Measurements from ENCODE around the gene KCTD2. TPM values are rescaled to one million over a fixed set of nuclear protein-coding genes. Genes with fewer than 3 reads are reported as not detected.

Gene KCTD2
- total RNA-seq, 1 donor from 2014 or later: 18.7 TPM

DNA sequence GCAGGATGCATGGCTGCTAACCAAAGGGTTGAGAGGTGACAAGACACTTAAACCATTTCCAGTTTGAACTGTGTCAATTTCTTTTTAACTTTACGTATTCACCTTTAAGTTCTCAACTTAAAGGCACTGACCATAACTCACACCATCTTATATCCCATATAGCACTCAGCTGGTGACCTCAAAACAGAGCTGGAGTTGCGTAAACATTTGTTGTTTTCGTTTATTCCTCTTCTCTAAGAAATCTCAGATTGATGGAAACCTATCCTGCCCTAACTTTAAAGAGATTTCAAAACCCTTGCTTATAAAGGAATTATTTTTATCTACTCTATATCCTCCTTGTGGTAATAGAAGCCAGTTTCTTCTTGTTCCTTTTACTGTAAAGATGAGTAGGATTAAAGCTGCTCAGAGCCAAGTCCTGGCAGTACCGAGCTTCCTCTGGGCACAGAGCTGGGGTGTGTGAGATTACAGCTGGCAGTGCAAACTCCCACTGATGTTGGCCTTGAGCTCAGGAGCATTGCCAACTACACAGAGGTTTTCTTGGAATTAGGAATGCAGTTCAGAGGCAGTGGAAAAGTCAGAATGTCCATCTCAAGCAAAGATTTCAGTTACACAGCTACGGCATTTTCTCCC lies 1.3 kb downstream of the KCTD2 start:
- Mint-ChIP-seq H3K36me3 (ENCODE audit: low read depth) (peaks cover 22% of the 10 kb centered on the region), H3K4me3 (peak overlapping the region; percentile 98), H3K27ac (peak overlapping the region; percentile 86), H3K4me1 (peaks cover 29% of the 10 kb centered on the region), H3K9me3 (no peaks in the 10 kb centered on the region), H3K27me3 (no peaks in the 10 kb centered on the region)
- no peak for DNase-seq
- intact Hi-C loops (cut with micrococcal nuclease): no loop called here

DNA sequence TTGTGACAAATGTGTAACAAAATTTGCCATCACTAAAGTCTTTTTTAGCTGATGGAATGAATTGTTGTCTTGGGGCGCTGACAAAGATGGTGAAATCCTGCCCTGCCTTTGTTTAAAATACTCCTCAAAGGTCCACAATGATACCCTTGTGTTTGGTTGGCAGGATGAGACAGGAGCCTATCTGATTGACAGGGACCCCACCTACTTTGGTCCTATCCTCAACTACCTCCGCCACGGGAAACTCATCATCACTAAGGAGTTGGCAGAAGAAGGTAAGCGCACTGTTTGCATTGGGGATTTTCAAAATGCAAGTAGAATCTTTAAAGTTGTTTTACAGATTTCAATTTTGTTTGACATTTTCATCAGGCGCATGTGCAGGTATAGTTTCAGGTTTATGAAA lies 2.0 kb downstream of the KCTD2 start:
- Mint-ChIP-seq H3K36me3 (ENCODE audit: low read depth) (peaks cover 25% of the 10 kb centered on the region), H3K4me1 (peaks cover 29% of the 10 kb centered on the region), H3K9me3 (no peaks in the 10 kb centered on the region), H3K27me3 (no peaks in the 10 kb centered on the region), H3K4me3 (no peak overlapping the region), H3K27ac (no peak overlapping the region)
- no peak for DNase-seq
- intact Hi-C loops (cut with micrococcal nuclease): no loop called here

DNA sequence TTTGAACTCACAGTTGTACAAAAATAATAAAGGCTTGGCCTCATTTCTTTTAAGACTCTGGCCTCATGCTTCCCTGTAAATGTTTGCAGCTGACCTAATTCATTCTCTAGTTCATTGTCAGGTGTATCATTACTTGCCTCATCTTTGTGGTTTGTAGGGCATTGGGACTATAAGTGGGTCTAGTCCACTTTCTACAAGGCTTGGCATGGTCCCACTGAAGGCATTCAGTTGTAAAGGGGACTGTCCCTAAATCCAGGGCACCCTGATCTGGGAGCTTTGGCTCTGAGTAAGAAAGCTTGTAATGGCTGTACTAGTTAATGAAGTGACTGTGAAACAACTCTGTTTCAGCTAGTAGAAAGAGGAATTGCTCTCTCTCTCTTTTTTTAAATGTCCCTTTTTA lies 2.7 kb downstream of the KCTD2 start:
- Mint-ChIP-seq H3K4me3 (no peak overlapping the region), H3K36me3 (ENCODE audit: low read depth) (peaks cover 28% of the 10 kb centered on the region), H3K9me3 (no peaks in the 10 kb centered on the region), H3K27ac (no peak overlapping the region), H3K27me3 (no peaks in the 10 kb centered on the region), H3K4me1 (peaks cover 29% of the 10 kb centered on the region)
- DNase-seq: no peak
- intact Hi-C loops (cut with micrococcal nuclease): no loop called here

DNA sequence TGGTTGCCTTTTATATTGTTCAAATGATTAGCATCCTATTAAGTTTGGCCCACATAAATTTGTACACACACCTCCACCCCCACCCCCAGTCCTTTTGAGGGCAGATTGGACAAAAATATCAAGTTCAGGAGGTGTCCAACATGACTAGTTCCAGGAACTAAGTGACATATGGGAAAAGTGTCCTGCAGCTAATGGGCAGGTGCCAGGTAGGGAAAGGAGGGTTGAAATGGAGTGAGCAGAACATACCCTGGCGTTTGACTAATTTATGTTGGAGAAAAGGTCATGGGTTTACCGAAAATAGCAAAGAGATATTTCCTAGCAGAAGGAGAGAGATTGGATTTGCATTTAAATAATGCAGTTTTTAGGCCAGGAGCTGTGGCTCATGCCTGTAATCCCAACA lies 4.9 kb downstream of the KCTD2 start:
- intact Hi-C loops (cut with micrococcal nuclease): no loop called here
- Mint-ChIP-seq H3K36me3 (ENCODE audit: low read depth) (peaks cover 36% of the 10 kb centered on the region), H3K9me3 (no peaks in the 10 kb centered on the region), H3K4me3 (no peak overlapping the region), H3K27ac (no peak overlapping the region), H3K4me1 (peaks cover 25% of the 10 kb centered on the region), H3K27me3 (no peaks in the 10 kb centered on the region)
- no peak for DNase-seq

DNA sequence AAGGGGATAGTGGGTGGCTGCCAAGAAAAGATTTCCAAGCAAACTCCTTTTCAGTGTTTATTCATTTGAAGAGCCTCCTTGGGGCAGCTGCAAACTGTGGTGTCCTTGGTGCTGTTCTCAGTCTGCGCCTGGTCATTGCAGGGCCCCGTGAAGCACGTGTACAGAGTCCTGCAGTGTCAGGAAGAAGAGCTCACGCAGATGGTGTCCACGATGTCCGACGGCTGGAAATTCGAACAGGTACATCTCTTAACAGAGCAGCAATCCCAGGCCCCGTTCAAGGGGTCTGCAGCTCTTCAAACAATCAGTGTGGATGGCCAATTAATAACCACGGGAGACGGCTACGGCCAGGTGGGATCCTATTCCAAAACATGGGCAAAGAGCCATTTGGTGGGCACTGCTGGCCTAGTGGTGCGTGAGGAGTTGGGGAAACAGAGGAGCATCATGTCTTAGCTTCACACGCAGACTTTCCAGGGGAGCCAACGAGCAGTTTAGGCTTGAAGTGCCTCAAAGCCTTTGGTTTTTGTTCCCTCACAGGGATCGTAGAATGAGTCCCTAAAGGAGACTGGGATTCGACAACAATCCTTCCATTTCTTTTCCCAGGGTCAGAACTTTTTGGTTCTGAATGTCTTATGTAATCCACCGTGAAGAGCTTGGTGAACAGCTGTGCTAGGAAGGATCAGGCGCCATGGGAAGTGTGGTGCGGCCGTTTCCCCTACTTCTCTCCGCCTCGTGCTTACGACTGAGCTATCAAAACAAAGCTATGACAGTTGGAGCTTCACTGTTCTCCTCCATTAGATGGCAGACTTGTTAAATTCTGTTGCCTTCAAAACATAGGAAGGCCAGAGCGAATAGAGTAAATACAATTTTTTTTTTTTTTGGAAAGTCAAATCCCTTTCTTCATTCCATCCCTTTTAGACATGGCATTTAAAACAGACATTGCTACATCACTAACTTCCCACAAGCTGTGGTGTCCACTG lies 12.6 kb downstream of the KCTD2 start:
- Mint-ChIP-seq H3K27me3 (no peaks in the 10 kb centered on the region), H3K27ac (peak overlapping the region; percentile 65), H3K36me3 (ENCODE audit: low read depth) (peaks cover 44% of the 10 kb centered on the region), H3K9me3 (no peaks in the 10 kb centered on the region), H3K4me3 (no peak overlapping the region), H3K4me1 (peaks cover 9% of the 10 kb centered on the region)
- DNase-seq: no peak
- intact Hi-C loops (cut with micrococcal nuclease): no loop called here

DNA sequence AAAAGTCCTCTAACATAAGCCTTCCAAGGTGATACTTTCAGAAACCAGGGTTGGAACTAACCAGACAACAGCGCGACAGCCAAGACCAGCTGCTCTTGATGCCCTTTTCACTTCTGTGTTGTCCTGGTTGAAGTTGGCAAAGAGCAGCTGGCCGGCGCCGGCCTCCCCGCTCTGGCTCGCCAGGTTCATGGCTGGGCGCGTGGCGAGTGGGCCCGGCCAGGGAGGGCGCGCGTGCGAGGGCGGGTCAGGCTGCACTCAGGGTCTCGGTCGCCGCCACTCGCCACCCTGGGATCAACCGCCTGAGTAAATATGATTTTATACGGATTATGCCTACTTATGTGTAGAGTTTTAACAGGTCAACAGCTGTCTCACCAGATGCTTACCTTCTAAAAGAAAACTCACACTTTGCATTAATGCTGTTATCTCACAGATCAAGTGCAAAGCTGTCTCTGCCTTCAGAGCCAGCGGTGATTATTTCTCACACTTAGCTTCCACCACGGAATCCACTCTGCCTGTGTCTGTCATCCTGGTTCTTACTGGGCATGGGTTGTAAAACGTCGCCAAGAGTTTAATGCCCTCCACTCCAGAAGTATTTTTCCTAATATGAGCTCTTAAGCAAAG lies 13.5 kb downstream of the KCTD2 start:
- no peaks in the 10 kb centered on the region for H3K27me3 Mint-ChIP-seq
- intact Hi-C loops (cut with micrococcal nuclease): no loop called here
- H3K9me3 Mint-ChIP-seq: no peaks in the 10 kb centered on the region
- H3K4me3 Mint-ChIP-seq: no peak overlapping the region
- H3K4me1 Mint-ChIP-seq: peaks cover 16% of the 10 kb centered on the region
- DNase-seq: no peak
- H3K36me3 Mint-ChIP-seq (ENCODE audit: low read depth): peaks cover 45% of the 10 kb centered on the region
- no peak overlapping the region for H3K27ac Mint-ChIP-seq

DNA sequence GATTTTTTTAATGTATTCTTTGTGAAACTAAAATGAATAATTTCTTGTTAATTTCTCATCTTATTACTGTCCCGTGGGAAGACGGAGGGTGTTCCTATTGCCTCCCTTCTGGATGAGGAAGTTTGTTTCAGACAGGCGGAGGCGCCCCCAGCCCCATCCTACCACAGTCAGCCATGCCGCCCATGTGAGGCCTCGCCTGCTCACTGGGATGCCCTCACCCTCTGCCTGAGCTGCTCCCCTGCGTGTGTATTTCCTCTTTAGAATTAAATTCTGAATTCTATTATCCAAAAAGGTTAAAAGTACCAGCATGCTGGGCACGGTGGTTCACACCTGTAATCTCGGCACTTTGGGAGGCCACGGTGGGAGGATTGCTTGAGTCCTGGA lies 14.0 kb downstream of the KCTD2 start:
- intact Hi-C loops (cut with micrococcal nuclease): no loop called here
- Mint-ChIP-seq H3K36me3 (ENCODE audit: low read depth) (peaks cover 43% of the 10 kb centered on the region), H3K9me3 (no peaks in the 10 kb centered on the region), H3K27ac (no peak overlapping the region), H3K4me3 (no peak overlapping the region), H3K4me1 (peaks cover 19% of the 10 kb centered on the region), H3K27me3 (no peaks in the 10 kb centered on the region)
- no peak for DNase-seq

DNA sequence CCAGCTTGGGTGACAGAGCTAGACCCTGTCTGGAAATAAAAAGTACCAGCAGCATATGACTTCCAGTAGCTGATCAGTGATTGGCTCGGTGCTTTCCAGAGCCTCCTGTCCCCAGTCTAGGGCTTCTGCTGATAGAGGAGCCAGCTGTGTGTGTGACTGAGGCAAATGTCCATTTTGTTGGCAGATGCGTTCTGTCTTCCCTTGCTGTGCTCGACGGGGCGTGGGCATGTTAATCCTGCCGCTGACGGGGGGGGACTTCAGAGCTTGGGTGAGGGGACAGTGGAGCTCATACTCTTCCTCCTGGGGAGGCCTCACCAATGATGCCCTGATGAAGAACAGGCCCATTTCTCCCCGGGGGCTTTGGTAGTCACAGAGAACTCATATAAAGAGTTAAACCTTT lies 14.6 kb downstream of the KCTD2 start:
- H3K9me3 Mint-ChIP-seq: no peaks in the 10 kb centered on the region
- H3K4me1 Mint-ChIP-seq: peaks cover 19% of the 10 kb centered on the region
- H3K27me3 Mint-ChIP-seq: no peaks in the 10 kb centered on the region
- intact Hi-C loops (cut with micrococcal nuclease): no loop called here
- no peak overlapping the region for H3K4me3 Mint-ChIP-seq
- no peak overlapping the region for H3K27ac Mint-ChIP-seq
- no peak for DNase-seq
- peaks cover 38% of the 10 kb centered on the region for H3K36me3 Mint-ChIP-seq (ENCODE audit: low read depth)

DNA sequence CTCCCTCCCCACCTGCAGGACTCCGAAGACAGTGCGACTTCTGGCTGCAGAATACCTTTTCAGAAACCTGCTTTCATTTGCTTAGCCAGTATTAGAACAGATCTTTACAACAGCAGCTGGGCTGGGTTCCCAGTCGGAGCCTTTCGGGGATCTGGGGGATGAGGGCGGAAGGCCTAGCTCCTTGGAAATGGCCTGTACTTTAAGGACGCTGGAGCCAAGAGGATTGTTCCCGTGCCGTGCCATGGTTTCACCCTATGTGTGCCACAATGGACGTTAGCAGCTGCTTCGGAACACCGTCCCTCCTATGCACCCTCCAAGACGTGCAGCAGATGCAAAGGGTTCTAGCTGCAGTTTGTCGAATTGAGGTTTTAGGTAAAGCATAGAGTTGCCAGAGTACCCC lies 16.2 kb downstream of the KCTD2 start:
- Mint-ChIP-seq H3K4me3 (no peak overlapping the region), H3K9me3 (no peaks in the 10 kb centered on the region), H3K36me3 (ENCODE audit: low read depth) (peaks cover 37% of the 10 kb centered on the region), H3K4me1 (peaks cover 25% of the 10 kb centered on the region), H3K27me3 (no peaks in the 10 kb centered on the region), H3K27ac (no peak overlapping the region)
- intact Hi-C loops (cut with micrococcal nuclease): no loop called here
- DNase-seq: no peak

DNA sequence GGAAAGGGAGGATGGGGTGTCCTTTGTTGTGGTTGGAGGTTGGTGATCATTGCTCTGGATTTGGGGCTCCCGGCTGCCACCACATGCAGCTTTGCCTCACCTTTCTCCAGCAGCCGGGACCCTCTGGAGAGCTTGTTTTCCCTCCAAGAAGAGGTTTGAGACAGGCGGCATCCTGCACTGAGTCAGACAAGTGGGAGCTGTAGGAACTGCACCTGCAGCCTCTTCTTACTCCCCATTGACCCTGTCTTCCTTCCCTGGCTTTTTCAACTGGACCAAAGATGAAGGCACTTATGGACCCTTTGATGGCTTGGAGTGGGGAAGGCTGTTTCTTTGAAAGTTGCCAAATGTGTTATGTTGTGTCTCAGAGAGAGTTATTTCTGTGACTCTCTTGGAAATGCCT lies 16.6 kb downstream of the KCTD2 start:
- no peaks in the 10 kb centered on the region for H3K27me3 Mint-ChIP-seq
- H3K36me3 Mint-ChIP-seq (ENCODE audit: low read depth): peaks cover 37% of the 10 kb centered on the region
- H3K4me3 Mint-ChIP-seq: no peak overlapping the region
- H3K9me3 Mint-ChIP-seq: no peaks in the 10 kb centered on the region
- intact Hi-C loops (cut with micrococcal nuclease): no loop called here
- peaks cover 26% of the 10 kb centered on the region for H3K4me1 Mint-ChIP-seq
- H3K27ac Mint-ChIP-seq: no peak overlapping the region
- DNase-seq: no peak

DNA sequence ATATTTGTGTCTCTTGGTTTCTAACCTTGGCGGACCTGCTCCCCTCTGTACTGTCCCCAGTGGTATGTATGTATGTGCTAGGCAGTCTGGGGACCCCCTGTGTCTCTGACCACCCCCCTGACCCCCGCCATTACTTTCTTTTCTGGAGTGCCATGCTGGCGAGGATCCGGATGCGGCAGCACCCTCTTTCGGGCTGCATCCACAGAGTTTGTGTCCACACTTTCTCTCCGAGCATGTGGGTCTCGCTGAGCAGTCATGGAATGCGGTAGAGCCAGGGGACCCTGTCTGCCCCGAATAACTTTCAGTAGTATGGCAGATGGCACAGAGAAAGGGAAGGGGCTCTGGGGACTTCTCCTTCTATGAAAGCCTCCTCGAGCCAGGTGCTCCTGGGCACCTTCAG lies 17.0 kb downstream of the KCTD2 start:
- Mint-ChIP-seq H3K4me1 (peaks cover 29% of the 10 kb centered on the region), H3K27me3 (no peaks in the 10 kb centered on the region), H3K4me3 (no peak overlapping the region), H3K9me3 (no peaks in the 10 kb centered on the region), H3K27ac (no peak overlapping the region), H3K36me3 (ENCODE audit: low read depth) (peaks cover 37% of the 10 kb centered on the region)
- intact Hi-C loops (cut with micrococcal nuclease): no loop called here
- DNase-seq: no peak

DNA sequence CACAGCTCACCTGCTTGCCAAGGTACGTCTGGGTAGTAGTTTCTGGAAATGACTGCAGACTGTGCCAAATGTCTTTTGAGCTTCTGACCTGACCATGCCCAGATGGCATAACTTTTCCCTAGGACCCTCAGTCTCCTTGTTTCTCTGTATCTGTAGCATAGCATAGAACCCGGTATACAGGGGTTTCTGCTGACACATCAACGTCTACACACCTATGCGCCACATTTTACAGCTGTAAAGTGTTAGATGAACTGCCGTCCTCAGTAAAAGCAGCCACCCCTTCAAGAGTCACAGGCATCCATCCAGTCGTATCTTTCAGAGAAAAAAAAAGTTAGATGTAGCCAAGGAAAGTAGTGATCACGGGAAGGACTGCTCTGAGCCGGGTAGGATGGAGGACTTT lies 17.4 kb downstream of the KCTD2 start:
- H3K27me3 Mint-ChIP-seq: no peaks in the 10 kb centered on the region
- H3K36me3 Mint-ChIP-seq (ENCODE audit: low read depth): peaks cover 37% of the 10 kb centered on the region
- intact Hi-C loops (cut with micrococcal nuclease): no loop called here
- no peak overlapping the region for H3K4me3 Mint-ChIP-seq
- no peak for DNase-seq
- H3K9me3 Mint-ChIP-seq: no peaks in the 10 kb centered on the region
- no peak overlapping the region for H3K27ac Mint-ChIP-seq
- peaks cover 29% of the 10 kb centered on the region for H3K4me1 Mint-ChIP-seq

DNA sequence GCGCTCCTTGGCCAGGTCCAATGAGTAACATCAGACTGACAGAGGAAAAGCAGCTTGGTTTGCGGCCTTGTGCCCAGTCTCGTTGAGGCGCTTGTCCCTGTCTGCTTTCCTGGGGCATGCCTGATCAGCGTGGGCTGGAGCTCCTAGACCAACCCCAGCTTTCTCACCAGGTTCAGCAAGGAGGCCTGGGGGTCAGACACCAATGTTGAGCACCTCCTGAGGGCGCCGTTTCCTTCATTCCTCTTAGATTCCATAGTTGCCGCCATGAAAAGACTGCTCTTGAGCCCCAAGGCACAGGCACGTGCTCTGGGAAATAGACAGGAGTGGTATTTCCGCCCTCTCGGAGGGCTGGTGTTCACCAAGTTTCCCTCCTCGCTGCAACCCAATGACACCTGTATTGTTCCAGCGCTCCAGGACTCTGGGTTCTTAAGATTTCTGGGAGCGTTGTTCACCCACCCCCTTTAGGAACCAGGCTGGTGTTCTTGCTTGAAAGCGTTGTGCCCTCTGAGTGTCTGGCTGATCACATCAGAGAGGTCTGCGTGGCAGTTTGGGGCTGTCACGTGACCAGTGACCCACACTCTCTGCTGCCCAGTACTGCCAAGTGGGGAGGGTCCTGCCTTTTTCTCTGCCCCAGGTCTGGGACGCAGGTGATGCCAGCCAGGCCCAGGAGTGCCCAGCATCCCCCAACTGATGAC lies 18.0 kb downstream of the KCTD2 start:
- no peak for DNase-seq
- intact Hi-C loops (cut with micrococcal nuclease): loop anchor here (5.0 kb wide), 1 partner anchor 142 kb away; the partner anchor contains the start of gene NUP85
- H3K36me3 Mint-ChIP-seq (ENCODE audit: low read depth): peaks cover 33% of the 10 kb centered on the region
- H3K9me3 Mint-ChIP-seq: no peaks in the 10 kb centered on the region
- no peak overlapping the region for H3K4me3 Mint-ChIP-seq
- H3K27ac Mint-ChIP-seq: peak overlapping the region; percentile 62
- no peaks in the 10 kb centered on the region for H3K27me3 Mint-ChIP-seq
- H3K4me1 Mint-ChIP-seq: peaks cover 28% of the 10 kb centered on the region
